Hematopoietic multipotent progenitor cell treated with erythropoietin and hydrocortisone succinate and interleukin-3 and kit ligand, for 8 days (in vitro differentiated cells): ENCODE data around the gene DAAM1.

ENCODE experiments used
- DNase-seq: peaks from one replicate; pipeline ENCODE4 v3.0.0-alpha.2; 2015

The DAAM1 gene

DNA sequence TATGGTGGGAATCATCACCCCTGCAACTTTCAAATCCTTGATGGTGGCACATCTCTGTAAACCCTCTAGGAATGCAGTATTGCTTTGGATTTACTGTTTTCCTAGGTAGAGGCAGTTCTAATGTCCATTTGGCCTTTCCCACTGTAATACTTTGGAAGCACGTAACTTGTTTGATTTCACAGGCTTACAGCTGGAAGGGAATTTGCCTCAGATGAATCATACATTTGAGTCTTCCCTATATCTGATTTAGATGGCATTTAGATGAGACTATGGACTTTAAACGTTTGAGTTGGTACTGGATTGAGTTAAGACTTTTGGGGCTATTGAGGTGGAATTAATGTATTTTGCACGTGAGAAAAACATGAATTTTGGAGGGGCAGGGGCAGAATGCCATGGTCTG lies 35.9 kb downstream of the DAAM1 start:
- no peak for DNase-seq

DNA sequence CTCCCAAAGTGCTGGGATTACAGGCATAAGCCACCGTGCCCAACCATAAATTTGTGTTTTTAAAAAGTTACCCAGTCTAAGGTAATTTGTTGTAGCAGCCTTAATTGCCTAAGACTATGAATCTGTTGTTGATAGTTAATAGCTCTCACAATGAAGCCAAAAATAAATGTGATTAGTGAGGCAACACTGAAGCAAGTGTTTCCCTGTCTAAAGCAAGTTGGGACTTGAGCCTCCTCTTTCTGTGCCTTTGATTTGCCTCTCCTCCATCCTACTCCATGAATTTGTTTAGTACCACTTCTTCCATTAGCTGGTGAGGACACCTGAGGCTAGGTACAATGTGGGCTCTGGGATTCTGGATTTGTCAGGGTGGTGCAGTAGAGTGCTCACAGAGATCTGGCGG lies 36.8 kb downstream of the DAAM1 start:
- no peak for DNase-seq

DNA sequence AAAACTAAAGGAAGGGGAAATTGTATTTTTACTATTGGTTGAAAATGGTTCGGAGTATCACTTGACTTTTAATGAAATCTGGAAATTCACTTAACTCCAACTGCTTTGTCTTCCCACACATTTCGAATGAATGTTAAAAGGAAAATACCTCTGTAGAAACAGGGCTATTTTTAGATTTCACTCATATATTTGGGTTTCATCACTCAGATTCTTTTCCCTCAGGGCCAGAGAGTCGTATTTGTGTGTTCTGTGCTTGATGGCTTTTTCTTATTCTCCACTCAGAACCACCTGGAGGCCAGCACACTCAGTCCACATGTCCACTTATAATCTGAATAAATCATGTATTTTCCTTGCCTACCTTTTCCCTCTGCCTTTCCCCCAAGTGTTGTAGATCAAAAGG lies 40.0 kb downstream of the DAAM1 start:
- no peak for DNase-seq

DNA sequence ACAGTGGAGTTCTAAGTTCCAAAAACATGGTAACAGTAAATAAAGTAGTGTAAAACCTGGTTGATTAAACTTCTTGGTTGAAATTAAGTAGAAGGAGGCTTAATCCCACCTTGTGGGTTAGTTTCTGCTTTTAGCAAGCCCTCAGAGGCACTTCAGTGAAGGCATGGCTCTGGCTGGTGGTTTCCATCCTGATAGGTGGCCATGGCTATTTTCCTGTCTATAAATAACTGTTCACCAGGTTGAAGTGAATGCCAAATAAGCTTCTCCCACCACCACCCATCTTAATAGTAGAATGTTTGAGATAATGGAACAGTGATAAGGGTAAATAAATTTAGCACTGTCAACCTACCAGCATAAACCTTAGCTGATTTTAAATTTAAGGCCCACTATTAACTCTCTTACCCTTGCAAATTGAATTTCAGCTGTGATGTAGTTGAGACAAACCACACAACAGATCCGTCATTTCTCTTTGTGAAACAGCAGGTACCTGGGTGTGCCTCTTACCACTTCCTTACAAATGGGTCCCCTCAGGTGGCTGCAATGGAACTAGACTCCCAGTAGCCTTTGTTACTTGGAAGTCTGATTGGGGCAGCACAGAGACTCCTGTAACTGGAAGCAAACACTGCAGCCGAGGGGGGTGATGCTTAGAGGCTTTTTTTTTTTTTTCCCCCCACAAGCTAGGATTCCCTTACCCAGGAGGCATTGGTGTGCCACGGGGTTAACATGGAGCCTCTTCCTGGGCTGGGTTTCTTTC lies 41.4 kb downstream of the DAAM1 start:
- DNase-seq = no peak

DNA sequence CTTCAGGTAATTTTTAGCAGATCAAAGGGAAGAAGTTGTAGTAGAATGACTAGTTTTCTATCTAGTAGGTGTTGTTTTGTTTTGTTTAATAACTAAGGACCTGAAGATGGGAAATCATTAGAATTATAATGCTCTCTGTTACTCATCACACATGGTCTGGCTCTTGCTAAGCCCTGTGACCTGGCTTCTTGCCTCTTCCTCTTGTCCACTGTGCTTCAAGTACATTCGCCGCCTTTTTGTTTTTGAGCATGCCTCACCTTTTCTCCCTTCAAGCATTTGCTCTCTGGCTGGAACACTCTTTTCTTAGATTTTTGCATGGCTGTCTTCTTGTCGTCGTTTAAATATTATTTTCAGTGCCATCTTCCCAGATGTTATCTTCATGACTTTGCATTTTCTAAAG lies 47.7 kb downstream of the DAAM1 start:
- no peak for DNase-seq

DNA sequence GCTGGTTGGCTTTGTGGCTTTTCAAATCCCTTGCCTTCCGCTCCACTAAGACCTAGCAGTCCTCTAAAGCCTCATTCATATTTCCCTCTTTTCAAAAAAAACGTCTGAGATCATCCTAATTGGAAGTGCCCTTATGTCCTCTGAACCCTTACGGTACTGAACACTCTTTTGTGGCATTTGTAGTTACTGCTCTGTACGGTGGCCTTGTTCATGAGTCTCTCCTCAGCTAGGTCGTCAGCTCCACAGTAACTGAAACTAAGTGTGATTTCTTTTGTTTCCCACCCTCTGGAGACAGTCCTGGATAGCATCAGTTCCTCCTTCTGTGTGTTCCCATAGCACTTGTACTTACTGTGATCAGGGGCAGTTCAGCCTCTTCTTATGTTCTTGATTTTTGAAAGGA lies 49.7 kb downstream of the DAAM1 start:
- DNase-seq = no peak

DNA sequence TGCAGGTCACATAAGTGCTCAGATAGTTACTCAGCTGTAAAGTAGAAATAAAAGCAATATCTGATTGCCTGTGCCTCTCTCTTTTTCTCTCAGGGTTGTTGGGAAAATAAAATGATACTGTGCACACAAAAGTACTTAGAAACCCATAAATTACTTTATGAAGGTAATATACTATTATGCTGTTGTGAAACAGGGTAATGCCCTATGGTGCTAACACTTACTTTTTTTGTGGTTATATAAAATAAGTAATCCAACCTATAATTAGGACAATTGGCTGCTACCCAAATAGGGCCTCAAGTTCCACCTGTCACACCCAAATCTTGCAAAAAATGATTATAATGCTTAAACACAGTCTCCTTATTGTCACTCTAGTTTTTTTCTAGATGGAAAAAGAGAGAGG lies 50.6 kb downstream of the DAAM1 start:
- DNase-seq = peak; percentile 28

DNA sequence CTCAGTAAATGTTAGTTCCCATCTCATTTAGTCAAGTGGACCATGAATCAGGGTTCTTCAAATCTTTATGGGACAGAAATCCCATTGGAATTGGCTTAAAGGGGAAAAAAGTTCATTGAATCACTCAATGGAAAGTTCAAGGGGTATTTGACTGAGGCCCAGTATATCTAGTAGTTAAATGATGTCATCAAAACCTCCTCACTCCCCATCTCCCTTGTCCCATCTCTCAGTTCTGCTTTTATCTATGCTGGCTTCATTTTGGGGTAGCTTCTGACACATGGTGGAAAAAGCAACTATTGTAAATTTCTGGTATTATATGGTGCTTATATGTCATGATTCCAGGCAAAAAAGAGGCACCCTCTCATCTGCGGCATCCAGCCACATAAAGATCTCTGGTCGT lies 51.9 kb downstream of the DAAM1 start:
- no peak for DNase-seq

DNA sequence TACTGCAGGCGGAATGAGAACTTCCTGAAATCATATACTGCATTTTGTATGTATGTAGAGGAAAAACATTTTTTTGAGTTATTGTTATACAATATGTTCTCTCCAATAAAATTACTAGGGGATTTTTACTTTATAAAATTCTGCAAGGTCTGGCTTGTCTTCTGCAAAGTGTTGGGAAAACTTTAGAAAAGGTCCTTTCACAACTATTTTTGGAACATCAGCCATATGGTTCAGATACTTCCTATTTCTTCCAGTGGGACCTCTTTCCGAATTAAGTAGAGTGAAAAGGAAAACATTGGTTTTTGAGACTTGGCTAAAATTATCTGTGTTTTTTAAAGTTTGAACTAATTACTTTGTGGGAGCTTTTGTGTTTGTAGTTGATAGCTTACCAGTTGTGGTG lies 52.7 kb downstream of the DAAM1 start:
- no peak for DNase-seq

DNA sequence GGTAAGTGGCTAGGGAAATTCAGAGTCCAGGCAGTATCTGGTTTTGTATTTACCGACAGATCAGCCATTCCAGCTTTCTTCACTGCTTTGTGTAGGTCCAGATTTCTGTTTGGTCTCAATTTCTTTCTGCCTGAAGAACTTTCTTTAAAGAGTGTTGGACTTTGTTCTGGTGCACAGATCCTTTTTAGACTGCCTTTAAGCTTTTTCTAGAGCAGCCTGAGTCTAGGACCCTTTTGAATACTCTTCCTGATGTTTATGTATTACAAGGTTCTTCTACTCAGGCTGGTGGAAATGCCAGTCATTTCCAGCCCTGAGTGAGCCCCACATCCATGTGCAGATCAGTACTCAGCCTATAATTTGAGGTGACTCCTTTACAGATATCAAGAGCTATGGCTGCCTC lies 54.7 kb downstream of the DAAM1 start:
- no peak for DNase-seq

DNA sequence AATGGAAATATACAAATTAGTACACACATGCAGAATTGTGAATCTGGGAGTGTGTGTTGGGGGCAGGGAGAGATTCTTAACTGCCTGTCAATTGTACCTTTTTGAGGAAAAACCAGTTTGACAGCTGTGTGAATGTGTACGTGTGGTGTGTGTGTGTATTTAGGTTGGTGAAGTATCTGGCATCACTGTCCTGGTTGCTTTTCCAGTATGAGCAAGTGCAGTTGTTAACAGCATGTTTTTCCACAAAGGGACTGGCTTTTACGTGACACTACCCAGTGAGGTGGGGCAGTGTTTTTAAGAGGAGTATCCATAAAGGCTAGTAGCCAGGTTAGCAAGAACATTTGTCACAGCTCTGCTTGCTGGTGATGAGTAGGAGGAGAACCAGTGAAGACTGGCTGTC lies 56.1 kb downstream of the DAAM1 start:
- DNase-seq = no peak

DNA sequence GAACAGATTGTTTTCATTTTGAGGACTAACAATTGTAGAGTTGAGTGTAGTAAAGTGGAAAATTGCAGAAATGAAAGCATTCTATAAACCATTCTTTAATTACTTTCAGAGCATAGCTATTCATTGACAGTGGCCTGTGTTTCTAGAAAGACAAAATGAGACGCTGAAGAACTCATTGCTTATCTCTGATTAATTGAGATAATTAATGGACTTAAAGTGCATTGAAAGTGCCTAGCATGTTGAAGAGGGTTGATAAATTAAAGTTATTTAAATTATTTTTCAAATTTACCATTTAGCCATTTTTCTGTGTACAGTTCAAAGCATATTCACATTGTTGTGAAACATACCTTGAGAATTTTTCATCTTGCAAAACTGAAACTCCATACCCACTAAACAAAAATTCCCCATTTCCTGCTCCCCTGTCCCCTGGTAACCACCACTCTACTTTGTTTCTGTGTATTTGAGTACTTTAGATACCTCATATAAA lies 57.4 kb downstream of the DAAM1 start:
- DNase-seq = no peak

DNA sequence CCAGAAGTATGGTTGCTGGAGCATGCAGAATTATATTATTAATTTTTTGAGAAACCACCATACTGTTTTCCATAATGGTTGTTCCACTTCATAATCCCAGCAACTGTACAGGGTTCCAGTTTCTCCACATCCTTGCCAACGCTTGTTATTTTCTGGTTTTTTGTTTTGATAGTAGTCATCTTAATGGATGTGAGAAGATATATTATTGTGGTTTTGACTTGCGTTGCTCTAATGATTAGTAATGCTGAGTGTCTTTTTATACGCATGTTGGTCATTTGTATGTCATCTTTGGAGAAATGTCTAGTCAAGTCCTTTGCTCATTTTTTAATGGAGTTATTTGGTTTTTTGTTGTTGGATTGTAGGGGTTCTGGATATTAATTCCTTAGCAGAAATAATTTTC lies 58.1 kb downstream of the DAAM1 start:
- DNase-seq = no peak

DNA sequence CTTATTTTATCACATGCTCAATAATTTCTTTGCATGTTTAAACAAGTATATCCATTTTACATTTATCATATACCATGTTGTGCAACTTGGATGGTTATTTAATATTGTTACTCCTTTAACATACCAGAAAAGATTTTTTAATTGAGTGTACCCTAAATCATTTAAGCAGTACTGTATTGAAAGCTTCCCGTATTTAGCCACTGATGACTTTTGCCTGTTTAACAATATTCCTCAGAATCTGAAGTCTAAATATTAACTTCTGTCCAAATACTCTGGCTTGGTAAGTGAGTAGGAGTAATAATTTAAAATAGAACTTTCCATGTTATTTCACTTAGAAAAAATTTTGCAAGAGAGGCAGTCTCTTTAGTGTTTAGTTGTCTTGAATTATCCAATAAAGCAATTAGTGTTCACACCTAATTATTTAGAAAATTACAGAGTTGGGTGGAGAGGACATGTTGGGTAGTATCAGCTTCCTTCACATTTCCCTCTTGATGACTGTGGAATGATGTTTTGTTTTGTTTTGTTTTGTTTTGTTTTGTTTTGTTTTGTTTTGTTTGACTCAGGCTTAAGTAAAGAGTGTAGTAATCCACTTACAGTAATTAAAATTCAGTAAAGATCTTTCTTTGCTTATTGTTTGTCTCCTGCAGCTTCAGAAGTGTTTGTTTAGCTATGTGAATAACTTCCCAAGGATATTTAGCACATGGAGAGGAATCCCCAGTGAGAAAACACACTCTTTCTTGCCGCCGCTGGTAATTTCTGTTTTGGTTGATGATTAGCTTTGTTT lies 59.5 kb downstream of the DAAM1 start:
- DNase-seq = no peak

DNA sequence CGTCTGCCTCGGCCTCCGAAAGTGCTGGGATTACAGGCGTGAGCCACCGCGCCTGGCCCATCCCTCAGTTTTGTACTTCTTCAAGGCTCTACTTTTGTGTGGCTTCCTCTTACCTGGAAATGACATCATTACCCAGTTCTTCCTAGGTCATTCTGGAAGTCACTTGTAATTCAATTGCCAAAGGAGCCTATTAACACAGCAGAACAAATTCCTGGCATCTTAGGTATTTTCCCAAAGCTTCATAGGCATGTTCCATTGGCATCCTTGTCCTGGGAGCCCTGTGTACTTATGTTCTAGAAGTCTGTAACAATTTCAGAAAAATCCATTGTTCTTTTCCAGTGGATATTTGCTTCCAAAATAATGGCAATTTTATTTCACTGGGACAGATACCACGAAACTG lies 60.6 kb downstream of the DAAM1 start:
- DNase-seq = no peak

DNA sequence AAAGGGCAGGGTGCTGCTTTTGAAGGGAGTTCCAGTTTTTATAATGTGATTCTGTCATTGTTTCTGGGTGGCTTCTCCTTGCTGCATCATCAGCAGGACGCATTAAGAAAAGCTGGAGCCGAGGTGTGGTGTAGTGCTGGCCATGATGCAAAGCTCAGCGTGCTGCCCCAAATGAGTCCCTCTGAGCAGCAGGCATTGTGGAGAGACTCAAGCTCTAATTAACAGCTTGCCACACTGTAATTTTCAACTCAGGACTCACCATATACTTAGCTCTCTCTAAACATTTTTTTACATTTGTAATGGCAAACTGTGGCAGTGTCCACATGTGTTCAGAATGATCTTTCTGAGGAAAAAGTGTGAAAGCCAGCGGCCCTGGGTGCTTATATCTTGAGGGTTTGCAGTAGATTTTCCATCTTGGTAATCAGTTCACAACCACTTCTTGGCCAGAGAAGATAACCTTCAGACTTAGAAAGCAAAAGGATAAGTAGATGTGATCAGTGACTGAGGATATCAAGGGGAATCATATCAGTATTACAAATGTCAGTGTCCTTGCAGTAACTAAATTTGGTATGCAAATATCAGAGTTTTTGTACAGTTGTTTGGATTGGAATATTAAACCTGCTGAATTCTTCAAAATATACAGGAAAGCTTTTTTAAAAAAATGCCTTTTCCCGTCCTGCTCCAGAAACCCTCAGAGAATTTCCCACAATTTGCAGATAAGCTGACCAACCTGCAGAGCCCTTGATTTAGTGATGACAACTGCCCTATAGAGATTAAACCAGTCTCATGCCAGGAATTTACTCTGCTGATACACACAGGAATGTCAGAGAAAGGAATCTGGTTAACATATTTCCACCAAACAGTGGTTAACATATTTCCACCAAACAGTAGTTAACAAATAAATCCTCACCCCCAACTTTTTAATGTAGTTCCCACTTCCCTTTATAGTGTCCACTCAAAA lies 63.6 kb downstream of the DAAM1 start:
- DNase-seq = peak; percentile 6

DNA sequence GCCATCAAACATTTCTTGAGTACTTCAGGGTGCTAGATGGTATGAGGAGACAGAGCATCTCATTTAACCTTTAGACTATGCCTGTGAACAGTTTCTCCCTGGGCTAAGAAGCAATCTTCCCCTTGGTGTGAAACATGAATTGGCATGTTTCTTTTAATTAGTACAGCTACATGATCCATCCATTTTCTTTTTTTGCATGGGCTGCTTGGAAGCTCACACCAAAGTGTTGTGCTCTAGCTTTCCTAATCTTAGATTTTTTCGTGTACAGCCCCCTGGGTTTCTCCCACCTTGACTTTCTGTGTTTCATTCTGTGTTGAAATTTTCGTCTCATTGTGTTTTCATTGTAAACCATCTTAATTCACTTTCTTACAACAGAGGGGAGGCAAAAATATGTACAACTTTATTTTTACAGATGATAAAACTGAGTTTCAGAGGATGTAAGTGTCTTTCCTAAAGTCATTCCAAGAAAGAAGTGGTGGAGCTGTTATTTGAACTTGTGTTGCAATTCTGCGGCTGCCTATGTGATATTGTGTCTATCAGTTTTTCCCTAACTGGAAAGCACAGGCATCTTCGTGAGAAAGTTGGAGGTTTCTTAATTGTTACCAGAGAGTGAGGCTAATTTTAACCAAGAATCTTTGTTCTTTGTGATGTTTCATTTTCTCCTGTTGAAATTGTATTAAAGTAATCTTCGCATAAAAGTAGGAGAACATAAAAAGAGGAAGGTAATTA lies 64.5 kb downstream of the DAAM1 start:
- DNase-seq = no peak

DNA sequence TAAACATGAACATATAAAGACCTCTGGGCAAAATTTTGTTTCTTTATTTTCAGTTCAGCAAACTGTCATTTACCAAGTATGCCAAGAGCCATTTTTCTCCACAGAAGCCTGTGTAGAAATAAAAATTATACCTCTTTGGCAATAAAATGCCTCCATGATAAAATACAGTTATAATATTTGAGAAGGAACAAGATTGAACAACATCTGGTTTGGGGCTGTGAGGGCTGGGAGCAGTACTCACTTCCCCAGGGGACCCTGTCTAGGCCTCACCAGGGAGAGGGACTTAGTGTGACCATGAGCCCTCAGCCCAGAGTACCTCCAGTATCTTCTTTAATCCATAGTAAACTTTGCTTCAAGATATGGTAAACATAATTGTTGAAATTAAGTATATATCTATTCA lies 65.1 kb downstream of the DAAM1 start:
- no peak for DNase-seq

DNA sequence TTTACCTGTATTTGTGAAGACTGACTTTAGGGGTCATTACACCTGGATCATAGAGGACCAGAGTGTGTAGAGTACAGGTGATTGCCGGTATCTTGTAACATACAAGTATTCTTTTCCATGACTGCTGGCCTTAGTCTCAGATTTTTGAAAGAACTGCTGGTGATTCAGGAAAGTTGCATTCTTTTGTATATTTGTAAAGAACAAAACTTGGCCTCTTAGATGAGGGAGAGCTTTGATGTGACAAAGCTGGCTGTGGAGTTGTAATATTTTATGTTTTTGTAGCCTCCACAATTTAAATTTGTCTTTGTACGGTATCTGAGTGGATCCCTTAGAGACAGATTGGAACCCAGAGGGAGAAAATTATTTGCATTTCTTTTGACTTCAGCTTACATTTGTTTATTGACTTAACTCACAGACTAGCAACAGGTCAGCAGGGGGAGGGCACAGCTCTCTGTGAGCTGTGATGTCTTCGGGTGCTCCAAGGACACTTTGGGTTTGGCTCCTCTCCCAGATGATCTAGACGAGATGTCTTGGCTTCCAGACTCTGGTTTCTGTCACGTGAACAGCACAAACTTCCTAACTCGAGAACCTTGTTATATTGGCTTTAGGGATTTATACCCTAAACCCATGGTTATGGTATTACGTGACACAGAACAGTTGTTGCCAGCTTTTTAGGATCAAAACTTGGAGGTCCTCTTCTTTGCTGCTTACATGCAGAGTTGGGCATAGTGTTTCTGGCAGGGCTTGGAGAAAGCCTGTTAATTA lies 65.9 kb downstream of the DAAM1 start:
- peak; percentile 68 for DNase-seq

DNA sequence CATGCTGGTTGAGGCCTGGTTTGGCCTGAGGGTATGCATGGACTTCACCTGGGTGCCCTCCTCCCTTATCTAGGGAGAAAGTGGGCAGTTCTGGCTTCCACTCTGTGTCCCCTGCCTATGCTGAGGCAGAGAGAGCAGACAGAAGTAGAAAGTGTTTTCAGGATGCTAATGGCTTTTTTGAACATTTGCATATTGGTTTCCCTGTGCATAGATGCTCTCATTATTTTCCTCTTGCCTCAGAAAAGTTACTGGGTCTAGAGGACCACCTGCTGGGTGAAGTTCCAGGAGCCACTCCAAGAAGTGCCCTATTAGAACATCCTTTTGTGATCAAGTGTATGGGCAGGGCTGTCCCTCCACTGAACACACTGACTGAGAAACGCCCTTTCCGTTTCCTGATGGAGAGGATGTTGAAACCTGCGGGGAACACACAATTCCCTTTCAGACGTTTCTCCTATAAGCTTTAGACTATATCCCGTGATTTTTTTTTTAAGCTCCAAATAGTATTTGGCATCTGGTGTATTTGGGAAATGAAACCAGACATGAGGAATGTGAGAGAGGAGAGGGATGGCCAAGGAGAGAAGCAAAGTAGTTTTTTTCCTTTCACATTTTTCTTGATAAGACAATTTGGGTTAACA lies 66.6 kb downstream of the DAAM1 start:
- DNase-seq = no peak

DNA sequence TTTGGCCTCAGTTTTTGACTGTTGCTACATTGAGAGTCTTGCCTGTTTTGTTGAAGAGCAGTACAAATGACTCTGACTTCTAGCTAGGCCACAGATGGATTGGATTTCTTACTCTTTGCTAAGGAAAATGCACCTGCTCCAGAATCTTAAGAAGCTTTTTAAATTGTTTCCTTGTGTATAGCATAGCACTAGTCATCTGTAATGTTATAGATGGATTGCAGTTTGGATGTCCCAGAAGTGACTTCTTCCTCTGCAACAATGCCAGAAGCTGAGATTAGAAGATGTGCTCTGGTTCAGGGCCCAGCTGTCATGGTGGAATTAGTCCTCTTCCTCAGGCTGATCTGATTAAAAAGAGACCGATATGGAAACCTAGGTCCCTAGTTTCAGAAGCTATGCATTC lies 67.9 kb downstream of the DAAM1 start:
- DNase-seq = no peak
